Testis (tissue), 2 donors: ENCODE measurements around the gene FCN3.

Experiments
- CTCF ChIP-seq, 3 experiments: fragments of 450-650 bp in 2 of 3; fragments of 200-600 bp in 1 of 3; sonication (generic) in 1 of 3; IDR thresholded peaks; one replicate each; pipeline ENCODE4 v1.5.1; 2016 to 2019; ENCODE audit warnings: antibody characterized with exemption in 3 of 3, mild to moderate bottlenecking in 2 of 3, moderate library complexity in 1 of 3
- POLR2A ChIP-seq: fragments of 450-650 bp; IDR thresholded peaks from one replicate; pipeline ENCODE4 v1.6.1; 2017; ENCODE audit warnings: antibody characterized with exemption, mild to moderate bottlenecking, moderate library complexity

GRCh38 chr1:27342778-27343638 lies 31.6 kb downstream of the FCN3 start:
- no peak for TF ChIP-seq CTCF (IDR thresholded peaks at IDR 0.05)
- no peak for TF ChIP-seq POLR2A
